HCT116 (cell line): Measurements from ENCODE around the gene RPS24. TPM values are rescaled to one million over a fixed set of nuclear protein-coding genes. Genes with fewer than 3 reads are reported as not detected.

ENCODE experiments used
- ATAC-seq: fragments of 200-7000 bp; cut with Tn5 transposase; 2 replicates; pipeline ENCODE4 v1.9.1; 2020; ENCODE audit warnings: mild to moderate bottlenecking, moderate library complexity
- BruUV-seq: library from RNA; stranded (reverse); fragments of 400-500 nt; replicated peaks from 2 replicates; lab custom pipeline; 2021; lab: Mats Ljungman, UMichigan
- CTCF ChIA-PET: fragments of 300-600 bp; sonication (Branson Sonifier 250); formaldehyde crosslinking; loops from one replicate; lab custom pipeline; 2021; ENCODE audit warnings: antibody characterized with exemption; lab: Charles Lee
- POLR2A ChIA-PET: fragments of 300-600, 350-600 bp; sonication (Branson Sonifier 250); formaldehyde crosslinking; loops from one replicate; lab custom pipeline; 2021; ENCODE audit warnings: antibody characterized with exemption; lab: Charles Lee
- RAD21 ChIA-PET, 2 experiments: fragments of 300-600 bp; sonication (Branson Sonifier 250); formaldehyde crosslinking; loops; one replicate each; lab custom pipeline; 2023; ENCODE audit warnings: low total read pairs in 2 of 2; ENCODE audit not compliant: uncharacterized antibody in 2 of 2, unreplicated experiment in 2 of 2, low non-redundant PET in 1 of 2; lab: Charles Lee
- DNase-seq: peaks from one replicate; pipeline ENCODE4 v3.0.0-alpha.2; 2010; ENCODE audit warnings: low read depth, low spot score
- H2AFZ ChIP-seq: fragments of 200-600 bp; shearing (Covaris generic), sonication (generic); 2 replicates; pipeline ENCODE4 v1.6.1; 2017; ENCODE audit warnings: low read depth, mixed run types, mixed read lengths, antibody characterized with exemption, low read length; ENCODE audit not compliant: poor library complexity, severe bottlenecking
- H3K27ac ChIP-seq: 2 replicates; pipeline ENCODE4 v1.5.1; 2012; ENCODE audit warnings: low read depth, low read length
- H3K27me3 ChIP-seq: fragments of 200-600 bp; sonication (generic); 2 replicates; pipeline ENCODE4 v1.6.1; 2016; ENCODE audit warnings: mixed run types, low read length, mixed read lengths; ENCODE audit not compliant: insufficient read depth
- H3K36me3 ChIP-seq, 2 experiments: fragments of 200-500 bp in 1 of 2; fragments of 200-600 bp in 1 of 2; sonication (Bioruptor generic) in 1 of 2; sonication (generic) in 1 of 2; 2 replicates each; pipeline versions ENCODE4 v1.5.1 to v1.6.1; 2014 to 2016; ENCODE audit warnings: low read length in 2 of 2, inconsistent platforms in 1 of 2, mixed read lengths in 1 of 2, mixed run types in 1 of 2; ENCODE audit not compliant: insufficient read depth in 2 of 2, control insufficient read depth in 1 of 2
- H3K4me1 ChIP-seq, 2 experiments: fragments of 200-600 bp in 1 of 2; sonication (generic) in 1 of 2; 2 replicates each; pipeline versions ENCODE4 v1.5.1 to v1.6.1; 2012 to 2017; ENCODE audit warnings: low read length in 2 of 2, inconsistent platforms in 1 of 2, mild to moderate bottlenecking in 1 of 2, mixed read lengths in 1 of 2, mixed run types in 1 of 2, moderate library complexity in 1 of 2; ENCODE audit not compliant: insufficient read depth in 2 of 2, control insufficient read depth in 1 of 2
- H3K4me2 ChIP-seq: fragments of 200-600 bp; sonication (generic); 2 replicates; pipeline ENCODE4 v1.6.1; 2017; ENCODE audit warnings: mixed run types, low read length, mixed read lengths
- H3K4me3 ChIP-seq, 2 experiments: fragments of 200-600 bp in 1 of 2; sonication (generic) in 1 of 2; replicated peaks in 1 of 2; 2 replicates each; pipeline ENCODE4 v1.5.1; 2011 to 2016; ENCODE audit warnings: low read length in 2 of 2, control low read depth in 1 of 2, low read depth in 1 of 2, mild to moderate bottlenecking in 1 of 2, mixed read lengths in 1 of 2, mixed run types in 1 of 2
- H3K79me2 ChIP-seq: fragments of 200-600 bp; sonication (generic); 2 replicates; pipeline ENCODE4 v1.6.1; 2017; ENCODE audit warnings: mild to moderate bottlenecking, mixed run types, low read length, moderate library complexity, mixed read lengths; ENCODE audit not compliant: insufficient read depth
- H3K9ac ChIP-seq: fragments of 200-600 bp; sonication (generic); 2 replicates; pipeline ENCODE4 v1.6.1; 2016; ENCODE audit warnings: low read length, mixed read lengths
- H3K9me2 ChIP-seq: fragments of 200-600 bp; sonication (generic), shearing (Covaris generic); 2 replicates; pipeline ENCODE4 v1.6.1; 2017; ENCODE audit warnings: mixed run types, mild to moderate bottlenecking, moderate library complexity; ENCODE audit not compliant: insufficient read depth
- H3K9me3 ChIP-seq, 2 experiments: fragments of 200-500 bp in 1 of 2; fragments of 200-600 bp in 1 of 2; sonication (Bioruptor generic) in 1 of 2; sonication (generic) in 1 of 2; 2 replicates each; pipeline ENCODE4 v1.6.1; 2014 to 2017; ENCODE audit warnings: low read length in 2 of 2, mixed read lengths in 2 of 2, inconsistent platforms in 1 of 2, low read depth in 1 of 2, mild to moderate bottlenecking in 1 of 2, mixed run types in 1 of 2, moderate library complexity in 1 of 2; ENCODE audit not compliant: control insufficient read depth in 1 of 2, insufficient read depth in 1 of 2
- H4K20me1 ChIP-seq: fragments of 200-600 bp; sonication (generic), shearing (Covaris generic); 2 replicates; pipeline ENCODE4 v1.6.1; 2017; ENCODE audit warnings: mixed run types, mild to moderate bottlenecking, moderate library complexity; ENCODE audit not compliant: insufficient read depth
- ATF3 ChIP-seq: IDR thresholded peaks from 2 replicates; pipeline ENCODE4 v1.6.1; 2012
- CBX3 ChIP-seq: IDR thresholded peaks from 2 replicates; pipeline ENCODE4 v1.6.1; 2012; ENCODE audit warnings: low read depth
- CTCF ChIP-seq, 3 experiments: fragments of 200-600 bp in 1 of 3; sonication (generic) in 1 of 3; IDR thresholded peaks in 2 of 3; conservative IDR thresholded peaks in 1 of 3; 2 replicates each; pipeline ENCODE4 v1.5.1; 2012 to 2017; ENCODE audit warnings: low read depth in 2 of 3, low read length in 2 of 3, antibody characterized with exemption in 1 of 3, borderline replicate concordance in 1 of 3, control low read depth in 1 of 3, mild to moderate bottlenecking in 1 of 3, mixed read lengths in 1 of 3, mixed run types in 1 of 3, moderate library complexity in 1 of 3; ENCODE audit not compliant: insufficient read depth in 1 of 3
- ELF1 ChIP-seq: IDR thresholded peaks from 2 replicates; pipeline ENCODE4 v1.6.1; 2012; ENCODE audit warnings: low read depth, borderline replicate concordance
- POLR2A ChIP-seq: IDR thresholded peaks from 2 replicates; pipeline ENCODE4 v1.7.0; 2011; ENCODE audit warnings: borderline replicate concordance; ENCODE audit not compliant: insufficient read depth, insufficient read length; ENCODE audit errors: extremely low read depth
- YY1 ChIP-seq: IDR thresholded peaks from 2 replicates; pipeline ENCODE4 v1.6.1; 2011; ENCODE audit warnings: low read length, low read depth, moderate library complexity, mild to moderate bottlenecking; ENCODE audit not compliant: insufficient replicate concordance; ENCODE audit errors: extremely low read depth
- ZBTB33 ChIP-seq: IDR thresholded peaks from 2 replicates; pipeline ENCODE4 v1.6.1; 2011; ENCODE audit warnings: mild to moderate bottlenecking, low read length, moderate library complexity; ENCODE audit not compliant: insufficient replicate concordance; ENCODE audit errors: extremely low read depth
- intact Hi-C: fragments of 100-400 bp; cut with micrococcal nuclease; formaldehyde crosslinking; loops from 2 replicates; pipeline ENCODE4 v1.10.0; 2022
- total RNA-seq: library from RNA; stranded (reverse); gene quantifications from one replicate; pipeline ENCODE4 v1.2.1, GENCODE V29; 2021; ENCODE audit not compliant: unreplicated experiment

Gene RPS24
- total RNA-seq, 1 experiment from 2014 or later = 1,764 TPM

- Histone ChIP-seq H3K9ac (no peak overlapping the region), H3K9me3 (no peaks in the 10 kb centered on the region), H3K4me3 (no peak overlapping the region), H3K9me2 (no peaks in the 10 kb centered on the region), H3K4me2 (no peak overlapping the region), H2AFZ (no peak overlapping the region), H3K27ac (no peak overlapping the region), H4K20me1 (peaks cover 15% of the 10 kb centered on the region; the same call in 1 of the 2 replicates), H3K27me3 (no peaks in the 10 kb centered on the region), H3K4me1 (peaks cover 0 to 25% of the 10 kb centered on the region in 2 experiments; a peak in 2 of 4 replicates), H3K36me3 (peaks cover under 1 to 5% of the 10 kb centered on the region in 2 experiments; a peak in 1 of 4 replicates), H3K79me2 (no peaks in the 10 kb centered on the region)
- ATAC-seq (no peak), DNase-seq (no peak)
- TF ChIP-seq ELF1 = no peak
- TF ChIP-seq ATF3 = no peak
- BruUV-seq = no TSS peak
- intact Hi-C loops = loop anchor here (1.0 to 5.0 kb wide), 5 partner anchors 119 to 1148 kb away; no protein-coding TSS in a partner anchor
- RAD21 ChIA-PET = no interaction called here
- POLR2A ChIA-PET = interaction anchor here (0.8 kb wide), 1 partner anchor 10 kb away, joined by 3 read pairs; no protein-coding TSS in a partner anchor
- CTCF ChIA-PET = interaction anchor here (0.9 to 2.1 kb wide), 9 partner anchors 10 to 1148 kb away, joined by 3 to 14 read pairs (median 4); no protein-coding TSS in a partner anchor
Observed at GRCh38 chr10:78046711-78047269, 13.1 kb downstream of the RPS24 start.

GRCh38 chr10:78047314-78047891 is 13.7 kb downstream of the RPS24 start:
- RAD21 ChIA-PET = no interaction called here
- Histone ChIP-seq H3K9me2 (no peaks in the 10 kb centered on the region), H3K4me2 (no peak overlapping the region), H2AFZ (no peak overlapping the region), H3K9me3 (no peaks in the 10 kb centered on the region), H3K9ac (no peak overlapping the region), H3K36me3 (no peaks in the 10 kb centered on the region), H3K27me3 (no peaks in the 10 kb centered on the region), H4K20me1 (peaks cover 9% of the 10 kb centered on the region; the same call in 1 of the 2 replicates), H3K79me2 (no peaks in the 10 kb centered on the region), H3K4me1 (peaks cover 0 to 21% of the 10 kb centered on the region in 2 experiments; a peak in 2 of 4 replicates), H3K4me3 (no peak overlapping the region), H3K27ac (no peak overlapping the region)
- BruUV-seq = no TSS peak
- intact Hi-C loops = loop anchor here (1.0 to 5.0 kb wide), 5 partner anchors 118 to 1147 kb away; no protein-coding TSS in a partner anchor
- POLR2A ChIA-PET = no interaction called here
- DNase-seq (peak; percentile 64), ATAC-seq (peak; percentile 73)
- CTCF ChIA-PET = interaction anchor here (0.7 to 2.1 kb wide), 11 partner anchors 10 to 1148 kb away, joined by 3 to 14 read pairs (median 4); no protein-coding TSS in a partner anchor
- TF ChIP-seq CTCF (IDR thresholded peaks at IDR 0.05 in 2 of 3, conservative IDR thresholded peaks at IDR 0.05 in 1 of 3; ENCODE audit: borderline replicate concordance in 1 of 3, insufficient read depth in 1 of 3, low read depth in 2 of 3, low read length in 2 of 3) = peak; percentile 73 to 94 (median 87); a peak in 5 of 6 replicates
- TF ChIP-seq YY1 = no peak
- TF ChIP-seq CBX3 = no peak
- TF ChIP-seq ZBTB33 = no peak
- no peak for TF ChIP-seq POLR2A
- no peak for TF ChIP-seq ELF1
